Measurements from ENCODE around the gene DCST2. TPM values are rescaled to one million over a fixed set of nuclear protein-coding genes. Genes with fewer than 3 reads are reported as not detected.

The DCST2 gene
- total RNA-seq, 6 experiments from 2014 or later: 0.08 to 0.14 TPM; not detected in 4

DNA sequence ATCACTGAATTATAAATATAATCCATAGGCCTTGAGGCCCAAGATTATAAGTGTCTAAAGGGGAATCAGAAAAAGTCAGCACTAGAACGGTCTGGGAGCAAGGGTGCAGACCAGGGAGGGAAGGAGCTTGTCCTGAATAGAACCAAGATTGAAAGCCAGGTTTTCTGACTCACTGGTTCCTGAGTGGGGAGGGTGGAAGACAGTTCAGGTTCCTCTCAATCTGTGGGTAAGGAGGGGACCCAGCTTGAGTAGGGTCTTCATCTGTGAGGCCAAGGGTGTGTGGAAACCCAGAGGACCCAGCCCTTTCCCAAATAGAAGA, 39.4 kb downstream of the DCST2 start:
- Mint-ChIP-seq H3K27me3 (ENCODE audit: insufficient read depth) (peaks cover 4% of the 10 kb centered on the region), H3K36me3 (ENCODE audit: low read depth) (no peaks in the 10 kb centered on the region), H3K27ac (peak overlapping the region; percentile 53), H3K4me1 (ENCODE audit: low read depth) (peaks cover 24% of the 10 kb centered on the region), H3K9me3 (no peaks in the 10 kb centered on the region), H3K4me3 (no peak overlapping the region)
- TF ChIP-seq, protein P1, sequence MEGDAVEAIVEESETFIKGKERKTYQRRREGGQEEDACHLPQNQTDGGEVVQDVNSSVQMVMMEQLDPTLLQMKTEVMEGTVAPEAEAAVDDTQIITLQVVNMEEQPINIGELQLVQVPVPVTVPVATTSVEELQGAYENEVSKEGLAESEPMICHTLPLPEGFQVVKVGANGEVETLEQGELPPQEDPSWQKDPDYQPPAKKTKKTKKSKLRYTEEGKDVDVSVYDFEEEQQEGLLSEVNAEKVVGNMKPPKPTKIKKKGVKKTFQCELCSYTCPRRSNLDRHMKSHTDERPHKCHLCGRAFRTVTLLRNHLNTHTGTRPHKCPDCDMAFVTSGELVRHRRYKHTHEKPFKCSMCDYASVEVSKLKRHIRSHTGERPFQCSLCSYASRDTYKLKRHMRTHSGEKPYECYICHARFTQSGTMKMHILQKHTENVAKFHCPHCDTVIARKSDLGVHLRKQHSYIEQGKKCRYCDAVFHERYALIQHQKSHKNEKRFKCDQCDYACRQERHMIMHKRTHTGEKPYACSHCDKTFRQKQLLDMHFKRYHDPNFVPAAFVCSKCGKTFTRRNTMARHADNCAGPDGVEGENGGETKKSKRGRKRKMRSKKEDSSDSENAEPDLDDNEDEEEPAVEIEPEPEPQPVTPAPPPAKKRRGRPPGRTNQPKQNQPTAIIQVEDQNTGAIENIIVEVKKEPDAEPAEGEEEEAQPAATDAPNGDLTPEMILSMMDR (IDR thresholded peaks at IDR 0.05): no peak
- DNase-seq: no peak

DNA sequence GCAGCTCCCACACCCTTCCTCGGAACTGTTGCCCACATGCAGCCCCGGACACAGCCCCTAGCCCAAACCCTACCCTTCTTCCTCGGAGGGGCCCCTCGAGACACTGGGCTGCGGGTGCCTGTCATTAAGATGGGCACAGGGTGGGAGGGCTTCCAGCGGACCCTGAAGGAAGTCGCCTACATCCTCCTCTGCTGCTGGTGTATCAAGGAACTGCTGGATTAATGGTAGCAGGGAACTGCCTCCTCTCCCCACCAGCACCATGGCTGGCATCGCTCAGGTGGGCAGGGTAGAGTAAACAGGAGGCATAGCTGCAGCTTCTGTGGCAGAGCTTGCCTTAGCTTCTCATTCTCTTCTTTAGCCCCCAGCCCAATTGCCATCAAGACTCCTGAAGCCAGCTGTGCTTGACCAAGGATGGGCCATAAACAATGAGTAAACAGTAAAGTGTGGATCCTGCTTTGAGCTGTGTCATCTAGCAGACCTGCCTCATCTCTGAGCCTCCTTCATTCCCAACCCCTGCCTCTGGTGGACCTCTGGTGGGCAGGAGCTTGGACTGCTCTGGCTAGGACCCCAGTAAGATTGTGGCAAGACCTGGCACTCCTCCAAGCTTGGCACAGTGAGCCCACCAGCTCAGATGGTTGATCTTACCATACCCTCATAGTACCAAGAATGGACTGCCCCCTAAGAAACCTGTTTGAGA, 39.9 kb downstream of the DCST2 start, which contains the start of gene LENEP:
Gene LENEP (plus strand): TSS at position 15 of the 697 bp plus-strand sequence. CDS start 22 bp downstream, at position 37.
- no peaks in the 10 kb centered on the region for H3K9me3 Mint-ChIP-seq
- H3K36me3 Mint-ChIP-seq (ENCODE audit: low read depth): no peaks in the 10 kb centered on the region
- peaks cover 19% of the 10 kb centered on the region for H3K4me1 Mint-ChIP-seq (ENCODE audit: low read depth)
- peaks cover 4% of the 10 kb centered on the region for H3K27me3 Mint-ChIP-seq (ENCODE audit: insufficient read depth)
- H3K4me3 Mint-ChIP-seq: no peak within 1 kb of the TSS
- TF ChIP-seq, protein P1 (IDR thresholded peaks at IDR 0.05): no peak
- DNase-seq: no peak
- H3K27ac Mint-ChIP-seq: peak within 1 kb of the TSS; percentile 53

DNA sequence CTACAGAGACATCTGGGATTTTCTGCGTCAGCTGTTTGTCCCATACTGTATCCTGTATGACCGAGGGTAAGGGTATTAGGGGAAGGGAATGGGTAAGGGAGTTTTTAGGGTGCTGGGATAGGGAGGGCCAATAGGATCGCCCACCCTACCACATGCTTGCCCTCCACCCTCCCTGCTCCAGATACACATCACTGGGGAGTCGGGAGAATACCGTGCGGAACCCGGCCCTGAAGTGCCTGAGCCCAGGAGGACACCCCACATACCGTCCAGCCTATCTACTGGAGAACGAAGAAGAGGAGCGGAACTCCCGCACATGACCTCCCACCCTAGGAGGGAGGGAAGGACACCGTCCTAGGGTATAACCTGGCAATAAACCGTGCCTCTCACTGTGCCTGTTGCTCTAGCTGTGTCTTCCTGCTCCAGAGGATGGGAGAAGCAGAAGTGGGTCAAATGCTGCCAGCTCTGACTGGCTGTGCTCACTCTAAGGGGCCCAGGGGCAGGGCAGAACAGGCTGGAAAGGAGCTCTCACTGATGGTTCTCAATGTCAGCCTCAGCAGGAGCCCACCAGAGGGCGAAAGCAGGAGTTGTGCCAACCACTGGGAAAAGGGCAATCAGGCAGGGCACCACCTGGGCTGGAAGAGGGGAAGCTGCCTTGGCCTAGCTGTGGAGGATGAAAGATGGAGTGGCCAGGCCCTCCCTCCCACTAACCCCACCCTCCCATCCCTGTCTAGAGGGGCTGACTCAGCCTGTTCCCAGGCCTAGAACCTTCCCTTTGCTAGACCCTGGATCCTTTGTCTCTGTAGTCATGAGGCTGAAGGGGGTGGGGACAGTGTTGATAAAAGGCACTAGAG, 40.6 kb downstream of the DCST2 start:
- H3K36me3 Mint-ChIP-seq (ENCODE audit: low read depth): no peaks in the 10 kb centered on the region
- H3K4me1 Mint-ChIP-seq (ENCODE audit: low read depth): peaks cover 18% of the 10 kb centered on the region
- peaks cover 4% of the 10 kb centered on the region for H3K27me3 Mint-ChIP-seq (ENCODE audit: insufficient read depth)
- no peaks in the 10 kb centered on the region for H3K9me3 Mint-ChIP-seq
- peak overlapping the region; percentile 53; the same call in 1 of the 2 replicates for H3K27ac Mint-ChIP-seq
- TF ChIP-seq, protein P1 (IDR thresholded peaks at IDR 0.05): peak; percentile 56
- DNase-seq: peak; percentile 18
- no peak overlapping the region for H3K4me3 Mint-ChIP-seq

DNA sequence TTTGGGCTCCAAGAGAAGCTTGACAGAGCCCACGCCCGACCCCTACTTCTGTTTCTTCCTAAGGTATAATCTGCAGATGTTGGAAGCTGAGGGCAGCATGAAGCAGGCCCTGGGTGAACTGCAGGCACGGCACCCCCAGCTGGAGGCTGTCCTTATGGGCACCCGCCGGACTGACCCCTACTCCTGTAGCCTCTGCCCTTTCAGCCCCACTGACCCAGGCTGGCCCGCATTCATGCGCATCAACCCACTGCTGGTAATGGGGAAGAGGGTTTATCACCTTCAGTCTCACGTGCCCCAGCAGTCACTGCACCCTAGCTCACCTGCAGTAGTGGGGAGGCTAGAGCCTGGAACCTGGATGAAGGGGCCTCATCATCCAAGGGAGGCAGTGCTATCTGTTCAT, 43.3 kb downstream of the DCST2 start:
- no peaks in the 10 kb centered on the region for H3K9me3 Mint-ChIP-seq
- peaks cover 4% of the 10 kb centered on the region for H3K27me3 Mint-ChIP-seq (ENCODE audit: insufficient read depth)
- no peak overlapping the region for H3K27ac Mint-ChIP-seq
- H3K36me3 Mint-ChIP-seq (ENCODE audit: low read depth): no peaks in the 10 kb centered on the region
- H3K4me3 Mint-ChIP-seq: no peak overlapping the region
- peaks cover 12% of the 10 kb centered on the region for H3K4me1 Mint-ChIP-seq (ENCODE audit: low read depth)
- TF ChIP-seq, protein P1 (IDR thresholded peaks at IDR 0.05): no peak
- no peak for DNase-seq

DNA sequence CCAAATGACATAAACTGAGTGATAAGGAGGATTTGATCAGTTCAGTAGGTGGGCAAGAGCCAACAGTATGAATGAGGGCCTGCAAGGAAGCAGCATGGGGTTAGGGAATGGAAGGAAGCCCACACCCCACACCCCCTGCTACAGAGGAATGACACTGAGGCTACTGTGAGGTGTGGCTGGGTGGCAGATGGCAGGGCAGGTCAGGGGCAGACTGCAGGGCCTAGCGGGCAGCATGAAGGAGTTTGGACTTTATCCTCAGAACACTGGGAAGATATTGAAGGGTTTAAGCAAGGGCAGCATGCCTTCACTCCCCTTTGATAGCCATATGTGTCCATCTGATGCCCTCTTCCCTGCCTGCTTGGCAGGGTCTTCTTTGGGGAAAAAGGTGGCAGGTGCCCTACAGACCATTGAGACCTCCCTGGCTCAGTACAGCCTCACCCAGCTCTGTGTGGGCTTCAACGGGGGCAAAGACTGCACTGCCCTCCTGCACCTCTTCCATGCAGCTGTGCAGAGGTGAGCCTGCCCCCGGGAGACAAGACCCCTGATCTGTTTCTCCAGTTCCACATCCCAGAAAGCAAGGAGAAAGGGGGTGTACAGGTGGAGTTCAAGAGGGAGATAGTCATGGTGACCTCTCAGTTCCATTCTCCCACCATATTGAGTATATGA, 44.3 kb downstream of the DCST2 start:
- DNase-seq: no peak
- Mint-ChIP-seq H3K4me1 (ENCODE audit: low read depth) (peaks cover 7% of the 10 kb centered on the region), H3K27me3 (ENCODE audit: insufficient read depth) (peaks cover 2% of the 10 kb centered on the region; the same call in 1 of the 2 replicates), H3K27ac (no peak overlapping the region), H3K9me3 (no peaks in the 10 kb centered on the region), H3K36me3 (ENCODE audit: low read depth) (no peaks in the 10 kb centered on the region), H3K4me3 (no peak overlapping the region)
- TF ChIP-seq, protein P1 (IDR thresholded peaks at IDR 0.05): no peak
